Neural progenitor cell (in vitro differentiated cells): ENCODE data around the gene DDX5.

Experiments
- EZH2 ChIP-seq: fragments of 200-600 bp; sonication (generic); IDR thresholded peaks from 2 replicates; pipeline ENCODE4 v1.6.1; 2017; ENCODE audit warnings: antibody characterized with exemption, mild to moderate bottlenecking, moderate library complexity
- TF ChIP-seq, protein P1 (sequence below): fragments of 200-600 bp; sonication (generic); IDR thresholded peaks from 2 replicates; pipeline ENCODE4 v1.5.1; 2017; ENCODE audit warnings: antibody characterized with exemption, mild to moderate bottlenecking

DNA sequence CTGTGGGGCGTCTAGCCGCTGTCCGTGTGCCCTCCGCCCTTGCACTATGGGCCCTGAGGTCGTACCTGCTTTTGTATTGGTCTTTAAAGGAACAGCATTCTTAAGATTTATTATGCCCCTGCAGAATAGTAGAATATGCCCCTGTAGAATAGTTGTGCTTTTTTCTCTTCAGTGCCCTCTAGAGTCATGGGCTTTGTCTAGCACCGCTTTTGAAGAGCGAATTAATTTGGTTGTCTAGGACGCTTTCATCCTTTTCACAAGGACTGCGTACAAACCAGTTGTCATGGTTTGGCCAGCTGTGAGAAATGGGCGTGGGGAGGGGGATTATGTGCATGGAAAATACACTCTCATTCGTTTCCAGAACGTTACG, 1.3 kb upstream of the DDX5 start:
- TF ChIP-seq, protein P1, sequence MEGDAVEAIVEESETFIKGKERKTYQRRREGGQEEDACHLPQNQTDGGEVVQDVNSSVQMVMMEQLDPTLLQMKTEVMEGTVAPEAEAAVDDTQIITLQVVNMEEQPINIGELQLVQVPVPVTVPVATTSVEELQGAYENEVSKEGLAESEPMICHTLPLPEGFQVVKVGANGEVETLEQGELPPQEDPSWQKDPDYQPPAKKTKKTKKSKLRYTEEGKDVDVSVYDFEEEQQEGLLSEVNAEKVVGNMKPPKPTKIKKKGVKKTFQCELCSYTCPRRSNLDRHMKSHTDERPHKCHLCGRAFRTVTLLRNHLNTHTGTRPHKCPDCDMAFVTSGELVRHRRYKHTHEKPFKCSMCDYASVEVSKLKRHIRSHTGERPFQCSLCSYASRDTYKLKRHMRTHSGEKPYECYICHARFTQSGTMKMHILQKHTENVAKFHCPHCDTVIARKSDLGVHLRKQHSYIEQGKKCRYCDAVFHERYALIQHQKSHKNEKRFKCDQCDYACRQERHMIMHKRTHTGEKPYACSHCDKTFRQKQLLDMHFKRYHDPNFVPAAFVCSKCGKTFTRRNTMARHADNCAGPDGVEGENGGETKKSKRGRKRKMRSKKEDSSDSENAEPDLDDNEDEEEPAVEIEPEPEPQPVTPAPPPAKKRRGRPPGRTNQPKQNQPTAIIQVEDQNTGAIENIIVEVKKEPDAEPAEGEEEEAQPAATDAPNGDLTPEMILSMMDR: peak; percentile 54
- TF ChIP-seq EZH2: no peak
